Vagina (tissue), 2 donors: ENCODE measurements around the gene FAM167B. TPM values are rescaled to one million over a fixed set of nuclear protein-coding genes. Genes with fewer than 3 reads are reported as not detected.

Experiments
- DNase-seq, 2 donors: peaks; one replicate each; pipeline ENCODE4 v3.0.0-alpha.2; 2017; ENCODE audit errors: extremely low spot score in 2 of 2
- H3K27ac ChIP-seq: fragments of 200-600 bp; sonication (generic); one replicate; pipeline ENCODE4 v1.5.1; 2019
- H3K27me3 ChIP-seq: fragments of 200-600 bp; sonication (generic); one replicate; pipeline ENCODE4 v1.5.1; 2019
- H3K36me3 ChIP-seq, 2 donors: fragments of 200-600 bp; sonication (generic); one replicate each; pipeline ENCODE4 v1.5.1; 2017 to 2019
- H3K4me1 ChIP-seq: fragments of 200-600 bp; sonication (generic); one replicate; pipeline ENCODE4 v1.5.1; 2019
- H3K4me3 ChIP-seq, 2 donors: fragments of 200-600 bp; sonication (generic); 1 replicate in 1 of 2; 2 replicates in 1 of 2; pipeline ENCODE4 v1.5.1; 2016 to 2019
- H3K9me3 ChIP-seq: fragments of 200-600 bp; sonication (generic); one replicate; pipeline ENCODE4 v1.5.1; 2019
- POLR2A ChIP-seq, 2 donors: fragments of 450-650 bp; IDR thresholded peaks; one replicate each; pipeline ENCODE4 v1.6.1; 2017; ENCODE audit warnings: antibody characterized with exemption in 2 of 2, mild to moderate bottlenecking in 2 of 2, moderate library complexity in 2 of 2
- POLR2AphosphoS5 ChIP-seq, 2 donors: sonication (generic); formaldehyde crosslinking; IDR thresholded peaks; one replicate each; pipeline ENCODE4 v1.9.0; 2017; ENCODE audit warnings: antibody characterized with exemption in 2 of 2, mild to moderate bottlenecking in 2 of 2, low read depth in 1 of 2; ENCODE audit not compliant: insufficient read depth in 1 of 2
- intact Hi-C: fragments of 100-400 bp; cut with DNase I; formaldehyde crosslinking; loops from one replicate; pipeline ENCODE4 v1.15.1; 2023
- total RNA-seq: library from RNA; depleted of rRNA; stranded (reverse); fragments of >200 nt; gene quantifications from one replicate; pipeline ENCODE4 v1.2.3, GENCODE V29; 2016
- TF ChIP-seq, protein P1 (sequence below), 3 experiments: fragments of 450-650 bp in 2 of 3; fragments of 200-600 bp in 1 of 3; sonication (generic) in 1 of 3; IDR thresholded peaks; one replicate each; pipeline ENCODE4 v1.5.1; 2017 to 2019; ENCODE audit warnings: antibody characterized with exemption in 3 of 3, mild to moderate bottlenecking in 2 of 3, moderate library complexity in 2 of 3

FAM167B gene
- total RNA-seq, 1 donor from 2014 or later, result 3.7 TPM

DNA sequence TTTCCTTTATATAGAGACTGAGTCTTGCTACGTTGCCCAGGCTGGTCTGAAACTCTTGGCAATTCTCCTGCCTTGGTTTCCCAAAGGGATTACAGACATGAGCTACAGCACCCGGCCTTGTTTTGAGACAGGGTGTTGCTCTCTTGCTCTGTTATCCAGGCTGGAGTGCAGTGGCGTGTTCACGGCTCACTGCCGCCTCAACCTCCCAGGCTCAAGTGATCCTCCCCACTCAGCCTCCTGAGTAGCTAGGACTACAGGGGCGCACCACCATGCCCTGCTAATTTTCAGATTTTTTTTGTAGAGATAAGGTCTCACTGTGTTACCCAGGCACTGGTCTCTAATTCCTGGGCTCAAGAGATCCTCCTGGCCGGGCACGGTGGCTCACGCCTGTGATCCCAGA lies 18.8 kb downstream of the FAM167B start:
- no peak for DNase-seq
- Histone ChIP-seq H3K4me1 (no peaks in the 10 kb centered on the region), H3K36me3 (no peaks in the 10 kb centered on the region), H3K27ac (no peak overlapping the region), H3K27me3 (no peaks in the 10 kb centered on the region), H3K9me3 (no peaks in the 10 kb centered on the region), H3K4me3 (no peak overlapping the region)
- intact Hi-C loops, result no loop called here
- TF ChIP-seq POLR2A (IDR thresholded peaks at IDR 0.05), result no peak
- TF ChIP-seq, protein P1, sequence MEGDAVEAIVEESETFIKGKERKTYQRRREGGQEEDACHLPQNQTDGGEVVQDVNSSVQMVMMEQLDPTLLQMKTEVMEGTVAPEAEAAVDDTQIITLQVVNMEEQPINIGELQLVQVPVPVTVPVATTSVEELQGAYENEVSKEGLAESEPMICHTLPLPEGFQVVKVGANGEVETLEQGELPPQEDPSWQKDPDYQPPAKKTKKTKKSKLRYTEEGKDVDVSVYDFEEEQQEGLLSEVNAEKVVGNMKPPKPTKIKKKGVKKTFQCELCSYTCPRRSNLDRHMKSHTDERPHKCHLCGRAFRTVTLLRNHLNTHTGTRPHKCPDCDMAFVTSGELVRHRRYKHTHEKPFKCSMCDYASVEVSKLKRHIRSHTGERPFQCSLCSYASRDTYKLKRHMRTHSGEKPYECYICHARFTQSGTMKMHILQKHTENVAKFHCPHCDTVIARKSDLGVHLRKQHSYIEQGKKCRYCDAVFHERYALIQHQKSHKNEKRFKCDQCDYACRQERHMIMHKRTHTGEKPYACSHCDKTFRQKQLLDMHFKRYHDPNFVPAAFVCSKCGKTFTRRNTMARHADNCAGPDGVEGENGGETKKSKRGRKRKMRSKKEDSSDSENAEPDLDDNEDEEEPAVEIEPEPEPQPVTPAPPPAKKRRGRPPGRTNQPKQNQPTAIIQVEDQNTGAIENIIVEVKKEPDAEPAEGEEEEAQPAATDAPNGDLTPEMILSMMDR (IDR thresholded peaks at IDR 0.05), result no peak
- no peak for TF ChIP-seq POLR2AphosphoS5 (IDR thresholded peaks at IDR 0.05; ENCODE audit: insufficient read depth in 1 of 2, low read depth in 1 of 2)

DNA sequence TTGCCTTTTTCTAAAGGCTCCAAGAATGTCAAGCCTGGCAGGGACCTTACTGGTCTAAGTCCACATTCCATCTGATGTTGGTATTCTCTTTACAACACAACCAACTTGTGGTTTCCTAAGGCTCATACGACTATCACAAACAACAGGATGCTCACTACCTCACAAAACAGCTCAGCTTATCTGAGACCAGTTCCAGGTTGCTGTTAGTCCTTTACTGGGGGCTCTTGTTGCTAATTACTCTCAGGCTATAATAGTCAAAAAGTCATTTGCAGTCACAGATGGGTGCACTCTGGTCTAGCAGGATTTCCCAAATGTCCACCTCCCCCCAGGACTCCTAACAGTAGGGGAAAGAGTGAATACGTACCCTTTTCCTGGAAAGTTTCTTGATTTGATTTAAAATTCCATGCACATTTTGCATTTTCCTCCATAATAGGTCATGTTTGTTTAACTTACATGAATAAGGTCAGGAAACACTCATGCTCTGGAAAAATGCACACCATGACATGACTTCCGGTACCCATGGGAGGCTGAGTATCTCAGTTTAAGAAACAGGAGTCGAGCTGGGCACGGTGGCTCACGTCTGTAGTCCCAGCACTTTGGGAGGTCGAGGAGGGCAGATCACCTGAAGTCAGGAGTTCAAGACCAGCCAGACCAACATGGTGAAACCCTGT lies 20.0 kb downstream of the FAM167B start:
- Histone ChIP-seq H3K36me3 (no peaks in the 10 kb centered on the region), H3K4me3 (no peak overlapping the region), H3K27ac (no peak overlapping the region), H3K27me3 (no peaks in the 10 kb centered on the region), H3K4me1 (no peaks in the 10 kb centered on the region), H3K9me3 (no peaks in the 10 kb centered on the region)
- no peak for DNase-seq
- TF ChIP-seq POLR2AphosphoS5 (IDR thresholded peaks at IDR 0.05; ENCODE audit: insufficient read depth in 1 of 2, low read depth in 1 of 2) (no peak), POLR2A (IDR thresholded peaks at IDR 0.05) (no peak)
- TF ChIP-seq, protein P1 (IDR thresholded peaks at IDR 0.05), result no peak
- intact Hi-C loops, result no loop called here

DNA sequence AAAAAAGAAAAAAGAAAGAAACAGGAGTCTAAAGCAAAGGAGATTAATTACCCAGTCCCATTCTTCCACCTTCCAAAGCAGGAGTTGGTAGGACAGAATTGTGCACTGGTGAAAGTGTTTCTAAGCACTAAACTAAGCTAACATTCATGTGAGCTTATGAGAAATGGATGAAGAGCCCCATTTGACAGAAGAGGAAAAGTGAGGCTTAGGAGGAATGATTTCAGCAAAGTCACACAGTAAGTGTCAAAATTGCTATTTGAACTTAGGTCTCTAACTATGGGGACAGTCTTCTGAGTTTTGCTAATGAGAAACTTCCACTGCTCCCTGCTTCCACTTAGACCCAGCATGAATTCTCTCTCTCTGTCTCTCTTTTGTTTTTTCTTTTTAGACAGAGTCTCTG lies 22.7 kb downstream of the FAM167B start:
- H3K4me3 ChIP-seq, result no peak overlapping the region
- DNase-seq, result no peak
- no peaks in the 10 kb centered on the region for H3K4me1 ChIP-seq
- no peak overlapping the region for H3K27ac ChIP-seq
- no peak for TF ChIP-seq POLR2AphosphoS5 (IDR thresholded peaks at IDR 0.05; ENCODE audit: insufficient read depth in 1 of 2, low read depth in 1 of 2)
- TF ChIP-seq, protein P1 (IDR thresholded peaks at IDR 0.05), result no peak
- no peak for TF ChIP-seq POLR2A (IDR thresholded peaks at IDR 0.05)
- no peaks in the 10 kb centered on the region for H3K36me3 ChIP-seq
- intact Hi-C loops, result no loop called here
- no peaks in the 10 kb centered on the region for H3K9me3 ChIP-seq
- H3K27me3 ChIP-seq, result no peaks in the 10 kb centered on the region

DNA sequence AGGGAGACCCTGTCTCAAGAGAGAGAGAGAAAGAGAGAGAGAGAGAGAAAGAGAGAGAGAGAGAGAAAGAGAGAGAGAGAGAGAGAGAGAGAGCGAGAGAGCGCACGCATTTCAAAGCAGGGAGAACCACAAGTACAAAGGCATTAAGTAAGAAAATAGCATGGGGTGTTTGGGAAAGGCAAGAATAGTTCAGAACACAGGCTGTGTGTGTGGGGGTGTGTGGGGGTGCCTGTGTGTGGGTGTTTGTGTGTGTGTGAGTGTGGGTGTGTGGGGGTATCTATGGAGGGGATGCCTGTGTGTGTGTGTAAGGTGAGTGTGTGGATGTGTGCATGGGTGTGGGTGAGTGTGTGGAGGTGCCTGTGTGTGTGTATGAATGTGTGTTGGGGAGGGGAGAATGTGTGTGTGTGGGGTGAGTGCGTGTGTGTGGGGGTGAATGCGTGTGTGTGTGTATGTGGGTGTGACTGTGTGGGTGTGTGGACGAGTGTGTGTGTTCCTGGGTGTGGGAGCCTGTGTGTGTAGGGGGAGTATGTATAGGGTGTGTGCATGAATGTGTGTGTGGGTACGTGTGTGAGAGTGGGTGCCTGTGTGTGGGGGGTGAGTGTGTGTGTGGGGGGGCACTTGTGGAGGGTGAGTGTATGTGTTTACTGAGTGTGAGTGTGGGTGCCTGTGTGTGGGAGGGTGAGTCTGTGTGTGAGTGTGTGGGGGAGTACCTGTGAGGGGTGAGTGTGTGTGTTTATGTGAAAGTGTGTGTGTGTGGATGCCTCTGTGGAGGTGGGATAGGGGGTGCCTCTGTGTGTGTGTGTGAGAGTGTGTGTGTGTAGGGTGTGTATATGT lies 25.8 kb downstream of the FAM167B start:
- no peak overlapping the region for H3K4me3 ChIP-seq
- H3K27me3 ChIP-seq, result no peaks in the 10 kb centered on the region
- H3K9me3 ChIP-seq, result no peaks in the 10 kb centered on the region
- no peaks in the 10 kb centered on the region for H3K36me3 ChIP-seq
- DNase-seq, result no peak
- TF ChIP-seq, protein P1 (IDR thresholded peaks at IDR 0.05), result no peak
- TF ChIP-seq POLR2A (IDR thresholded peaks at IDR 0.05), result no peak
- TF ChIP-seq POLR2AphosphoS5 (IDR thresholded peaks at IDR 0.05; ENCODE audit: insufficient read depth in 1 of 2, low read depth in 1 of 2), result no peak
- intact Hi-C loops, result no loop called here
- no peak overlapping the region for H3K27ac ChIP-seq
- H3K4me1 ChIP-seq, result no peaks in the 10 kb centered on the region
